Spleen (tissue), 13 donors: Measurements from ENCODE around the gene CDK2AP2. TPM values are rescaled to one million over a fixed set of nuclear protein-coding genes. Genes with fewer than 3 reads are reported as not detected.
"Not testable (repeated sequence)": the region's sequence is repeated elsewhere in the genome, so short reads cannot be mapped to it uniquely, and the experiment has no call there.

Experiments
- DNase-seq: peaks from one replicate; pipeline ENCODE4 v3.0.0-alpha.2; 2020
- H3K27ac ChIP-seq, 8 donors: fragments of 200-600 bp; sonication (generic) in 7 of 8; 1 replicate in 4 of 8; 2 replicates in 4 of 8; pipeline versions ENCODE4 v1.5.0 to v1.8.0; 2016 to 2021; ENCODE audit warnings: inconsistent platforms in 4 of 8, mild to moderate bottlenecking in 4 of 8, moderate library complexity in 1 of 8
- H3K27me3 ChIP-seq, 7 donors: fragments of 200-600 bp; sonication (generic) in 6 of 7; replicated peaks in 1 of 7; 1 replicate in 4 of 7; 2 replicates in 3 of 7; pipeline versions ENCODE4 v1.5.0 to v1.8.0; 2016 to 2021; ENCODE audit warnings: inconsistent platforms in 3 of 7, mild to moderate bottlenecking in 1 of 7
- H3K36me3 ChIP-seq, 6 donors: fragments of 200-600 bp; sonication (generic) in 5 of 6; 1 replicate in 4 of 6; 2 replicates in 2 of 6; pipeline versions ENCODE4 v1.5.0 to v1.8.0; 2016 to 2021; ENCODE audit warnings: inconsistent platforms in 2 of 6
- H3K4me1 ChIP-seq, 6 donors: fragments of 200-600 bp; sonication (generic) in 5 of 6; 1 replicate in 3 of 6; 2 replicates in 3 of 6; pipeline versions ENCODE4 v1.5.0 to v1.8.0; 2016 to 2021; ENCODE audit warnings: inconsistent platforms in 3 of 6
- H3K4me3 ChIP-seq, 8 donors: fragments of 200-600 bp; sonication (generic) in 7 of 8; 1 replicate in 4 of 8; 2 replicates in 4 of 8; pipeline versions ENCODE4 v1.5.0 to v1.8.0; 2016 to 2021; ENCODE audit warnings: inconsistent platforms in 4 of 8, mild to moderate bottlenecking in 4 of 8, moderate library complexity in 2 of 8
- H3K9me3 ChIP-seq, 8 donors: fragments of 200-600 bp; sonication (generic) in 7 of 8; 1 replicate in 4 of 8; 2 replicates in 4 of 8; pipeline versions ENCODE4 v1.5.0 to v1.8.0; 2016 to 2021; ENCODE audit warnings: inconsistent platforms in 4 of 8
- CTCF ChIP-seq, 11 experiments: fragments of 200-600 bp in 7 of 11; fragments of 450-650 bp in 4 of 11; sonication (generic) in 4 of 11; IDR thresholded peaks in 8 of 11; conservative IDR thresholded peaks in 3 of 11; 1 replicate in 7 of 11; 2 replicates in 4 of 11; pipeline versions ENCODE4 v1.4.0 to v1.8.0; 2016 to 2021; ENCODE audit warnings: antibody characterized with exemption in 11 of 11, inconsistent platforms in 4 of 11, mild to moderate bottlenecking in 1 of 11
- POLR2A ChIP-seq, 3 donors: fragments of 450-650 bp; IDR thresholded peaks; one replicate each; pipeline ENCODE4 v1.5.1; 2017; ENCODE audit warnings: antibody characterized with exemption in 3 of 3, mild to moderate bottlenecking in 1 of 3
- POLR2AphosphoS5 ChIP-seq, 3 donors: sonication (generic); formaldehyde crosslinking; IDR thresholded peaks; one replicate each; pipeline ENCODE4 v1.5.1; 2017; ENCODE audit warnings: antibody characterized with exemption in 3 of 3
- WGBS, 5 donors: extraction: QIAGEN DNeasy Blood & Tissue Kit in 3 of 5; methylation state at CpG; one replicate each; pipeline versions ENCODE4 v1.1.5 to v1.1.7; 2013 to 2018; 5-methylcytosine and 5-hydroxymethylcytosine counted together
- intact Hi-C: fragments of 100-400 bp; cut with DNase I; formaldehyde crosslinking; loops from one replicate; pipeline ENCODE4 v1.15.0; 2023; ENCODE audit warnings: low total_unique reads
- long read RNA-seq, 2 donors: transcript quantifications; one replicate each; lab custom pipeline, GENCODE V29; 2026
- polyA plus RNA-seq, 3 donors: library from polyadenylated mRNA; stranded (reverse); fragments of 200-250 nt; gene quantifications; one replicate each; pipeline ENCODE4 v1.2.1, GENCODE V29; 2013
- total RNA-seq, 7 donors: library from RNA; depleted of rRNA in 3 of 7; stranded (reverse); fragments of >200 nt in 3 of 7; fragmentation: NEBNext Ultra II Directional in 4 of 7; extraction: Animal tissue kit (Norgen Biotek cat#: 25700) in 4 of 7; gene quantifications; one replicate each; pipeline versions ENCODE4 v1.1.0 to v1.2.1, GENCODE V29; 2016 to 2021
- donor health status: healthy with polysubstance abuse.
- donor health status: DM: no; HTN: no; CAD: no; lungs with moderate emphysema.
- donor health status: DM: no; HTN: no; CAD: no.
- donor health status: Bipolar disorder and iron deficiency.
- donor health status: healthy.
- donor health status: DM: no; HTN: no; CAD: no.
- donor health status: DM: yes; HTN: yes; CAD: no.

The CDK2AP2 gene
- total RNA-seq, result 10 to 100 TPM; 32.9 to 49.9 (median 40.9) TPM
- 10 to 100 TPM; 35.6 to 57.1 (median 51.0) TPM for polyA plus RNA-seq
- long read RNA-seq, donor 1, transcript CDK2AP2-201 (4 exons, 1,378 nt), result major isoform, 30 of 31 reads
- long read RNA-seq, donor 1, partial matches to known transcripts, result 0 of 31 reads
- long read RNA-seq, donor 1, other reads (novel, unspliced or antisense), result 0 of 31 reads
- long read RNA-seq, donor 2, transcript CDK2AP2-201 (4 exons, 1,378 nt), result major isoform, 27 of 32 reads
- long read RNA-seq, donor 2, partial matches to known transcripts, result 0 of 32 reads
- long read RNA-seq, donor 2, other reads (novel, unspliced or antisense), result 0 of 32 reads

GRCh38 chr11:67507864-67508485 is at the start of gene CDK2AP2:
TSS of gene CDK2AP2 (minus strand) at chr11:67508162. CDS start at chr11:67508082, 80 bp downstream.
- DNase-seq, result peak; percentile 100
- Histone ChIP-seq H3K27ac (peak within 1 kb of the TSS; percentile 97 to 100 (median 98)), H3K27me3 (peaks cover 0 to 35% (median 0%) of the 10 kb centered on the region in 7 donors), H3K4me1 (peaks cover 32 to 59% (median 53%) of the 10 kb centered on the region in 6 donors), H3K36me3 (peaks cover 0 to 16% (median 0%) of the 10 kb centered on the region in 6 donors), H3K9me3 (no peaks in the 10 kb centered on the region), H3K4me3 (peak within 1 kb of the TSS; percentile 63 to 97 (median 86))
- WGBS, 5 donors, result 0 to 1% (median 1%) methylated on average over 24 to 57 of the region's 57 CpGs
- intact Hi-C loops, result loop anchor here (5.0 kb wide), 1 partner anchor 111 kb away; no protein-coding TSS in a partner anchor
- peak; percentile 93 to 97 (median 95) for TF ChIP-seq POLR2AphosphoS5 (IDR thresholded peaks at IDR 0.05)
- peak in 5 of 11 experiments; percentile 15 to 44 (median 28) for TF ChIP-seq CTCF (IDR thresholded peaks at IDR 0.05 in 8 of 11, conservative IDR thresholded peaks at IDR 0.05 in 3 of 11)
- TF ChIP-seq POLR2A (IDR thresholded peaks at IDR 0.05), result peak in 2 of 3 donors; percentile 83 to 93

GRCh38 chr11:67556244-67556643 is 48.3 kb upstream of the CDK2AP2 start:
- intact Hi-C loops, result no loop called here
- Histone ChIP-seq H3K36me3 (no peaks in the 10 kb centered on the region), H3K27ac (no peak overlapping the region), H3K4me1 (peaks cover 0 to 4% (median 0%) of the 10 kb centered on the region in 6 donors), H3K27me3 (peaks cover 0 to 9% (median 0%) of the 10 kb centered on the region in 7 donors), H3K4me3 (no peak overlapping the region), H3K9me3 (peaks cover 0 to 14% (median 8%) of the 10 kb centered on the region in 8 donors)
- WGBS, 5 donors, result 49 to 69% (median 57%) methylated on average over 3 of the region's 3 CpGs
- DNase-seq, result no peak
- TF ChIP-seq POLR2AphosphoS5 (IDR thresholded peaks at IDR 0.05) (no peak), CTCF (IDR thresholded peaks at IDR 0.05 in 8 of 11, conservative IDR thresholded peaks at IDR 0.05 in 3 of 11) (no peak), POLR2A (IDR thresholded peaks at IDR 0.05) (no peak)

- H3K27me3 ChIP-seq, intact Hi-C loops, H3K4me1 ChIP-seq, DNase-seq, H3K36me3 ChIP-seq, H3K27ac ChIP-seq, H3K4me3 ChIP-seq: not testable (repeated sequence)
- H3K9me3 ChIP-seq, result peaks cover 0 to 20% (median 12%) of the 10 kb centered on the region in 8 donors
These were observed 43.7 kb upstream of the CDK2AP2 start for GRCh38 chr11:67551697-67552096.

GRCh38 chr11:67551127-67551526 is 43.2 kb upstream of the CDK2AP2 start:
- TF ChIP-seq CTCF (IDR thresholded peaks at IDR 0.05 in 8 of 11, conservative IDR thresholded peaks at IDR 0.05 in 3 of 11) (no peak), POLR2A (IDR thresholded peaks at IDR 0.05) (no peak), POLR2AphosphoS5 (IDR thresholded peaks at IDR 0.05) (no peak)
- no peak for DNase-seq
- Histone ChIP-seq H3K27ac (no peak overlapping the region), H3K4me3 (no peak overlapping the region), H3K36me3 (no peaks in the 10 kb centered on the region), H3K9me3 (peaks cover 0 to 20% (median 12%) of the 10 kb centered on the region in 8 donors), H3K27me3 (no peaks in the 10 kb centered on the region), H3K4me1 (no peaks in the 10 kb centered on the region)
- intact Hi-C loops, result no loop called here
